SJSA1 (cell line): ENCODE data around the gene MFSD6. TPM values are rescaled to one million over a fixed set of nuclear protein-coding genes. Genes with fewer than 3 reads are reported as not detected.
"Not testable (repeated sequence)": the region's sequence is repeated elsewhere in the genome, so short reads cannot be mapped to it uniquely, and the experiment has no call there.

ENCODE experiments used
- DNase-seq, 2 experiments: peaks; one replicate each; pipeline ENCODE4 v3.0.0-alpha.2; 2015 to 2020; ENCODE audit warnings: low spot score in 2 of 2, low read depth in 1 of 2
- H3K27ac ChIP-seq: fragments of 250-450 bp; sonication (Bioruptor Pico); 2 replicates; pipeline ENCODE4 v1.5.1; 2020; ENCODE audit warnings: mild to moderate bottlenecking, moderate library complexity
- H3K27me3 ChIP-seq: fragments of 250-450 bp; sonication (Bioruptor Pico); replicated peaks from 2 replicates; pipeline ENCODE4 v1.5.1; 2020; ENCODE audit warnings: mild to moderate bottlenecking, moderate library complexity
- H3K36me3 ChIP-seq: fragments of 250-450 bp; sonication (Bioruptor Pico); 2 replicates; pipeline ENCODE4 v1.5.1; 2020; ENCODE audit warnings: mild to moderate bottlenecking
- H3K4me1 ChIP-seq: fragments of 250-450 bp; sonication (Bioruptor Pico); replicated peaks from 2 replicates; pipeline ENCODE4 v1.6.1; 2021; ENCODE audit warnings: mild to moderate bottlenecking
- H3K4me3 ChIP-seq: fragments of 250-450 bp; sonication (Bioruptor Pico); 2 replicates; pipeline ENCODE4 v1.5.1; 2020; ENCODE audit warnings: mild to moderate bottlenecking
- H3K9me3 ChIP-seq: fragments of 250-450 bp; sonication (Bioruptor Pico); replicated peaks from 2 replicates; pipeline ENCODE4 v1.5.1; 2020; ENCODE audit warnings: mild to moderate bottlenecking
- total RNA-seq: library from RNA; depleted of rRNA; stranded (reverse); fragments of >200 nt; shearing (Covaris generic); gene quantifications from 2 replicates; pipeline ENCODE4 v1.2.3, GENCODE V29; 2014

Gene MFSD6
- total RNA-seq, 1 experiment from 2014 or later: 2.8 TPM

- not testable (repeated sequence) for H3K27me3 ChIP-seq, H3K27ac ChIP-seq, H3K36me3 ChIP-seq, H3K4me3 ChIP-seq, H3K9me3 ChIP-seq, DNase-seq, H3K4me1 ChIP-seq
Measured at GRCh38 chr2:190494600-190495227, 86.6 kb downstream of the MFSD6 start.

GRCh38 chr2:190497428-190497827, 89.3 kb downstream of the MFSD6 start:
- no peak overlapping the region for H3K4me3 ChIP-seq
- no peak for DNase-seq
- H3K9me3 ChIP-seq: no peaks in the 10 kb centered on the region; the same call in 1 of the 2 replicates
- no peaks in the 10 kb centered on the region for H3K36me3 ChIP-seq
- H3K4me1 ChIP-seq: no peaks in the 10 kb centered on the region
- no peaks in the 10 kb centered on the region for H3K27me3 ChIP-seq
- no peak overlapping the region for H3K27ac ChIP-seq

DNA sequence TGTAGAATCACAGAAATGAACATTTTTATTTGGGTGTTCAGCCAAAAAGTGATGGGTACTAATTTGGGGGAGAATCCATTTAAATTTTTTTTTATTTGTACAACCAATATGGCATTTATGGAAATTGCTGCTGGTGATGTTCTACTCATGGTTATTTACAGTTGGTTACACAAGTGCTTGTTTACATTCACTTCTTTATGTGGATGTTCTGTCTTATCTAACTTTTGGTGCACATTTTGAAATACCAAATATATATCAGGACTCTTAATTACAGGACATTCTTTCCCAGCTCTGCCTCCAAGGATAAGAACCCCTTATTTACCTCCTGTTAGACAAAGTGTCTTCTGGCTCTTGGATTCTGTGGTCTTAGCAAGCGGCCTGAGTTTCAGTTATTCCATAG, 91.1 kb downstream of the MFSD6 start:
- H3K36me3 ChIP-seq: no peaks in the 10 kb centered on the region
- DNase-seq: no peak
- no peaks in the 10 kb centered on the region for H3K9me3 ChIP-seq
- H3K4me3 ChIP-seq: no peak overlapping the region
- H3K27me3 ChIP-seq: no peaks in the 10 kb centered on the region
- H3K27ac ChIP-seq: no peak overlapping the region
- no peaks in the 10 kb centered on the region for H3K4me1 ChIP-seq

GRCh38 chr2:190500054-190500502, 91.9 kb downstream of the MFSD6 start:
- Histone ChIP-seq H3K4me3 (no peak overlapping the region), H3K27me3 (no peaks in the 10 kb centered on the region), H3K36me3 (peaks cover 4% of the 10 kb centered on the region; the same call in 1 of the 2 replicates), H3K4me1 (no peaks in the 10 kb centered on the region), H3K9me3 (no peaks in the 10 kb centered on the region), H3K27ac (no peak overlapping the region)
- no peak for DNase-seq

DNA sequence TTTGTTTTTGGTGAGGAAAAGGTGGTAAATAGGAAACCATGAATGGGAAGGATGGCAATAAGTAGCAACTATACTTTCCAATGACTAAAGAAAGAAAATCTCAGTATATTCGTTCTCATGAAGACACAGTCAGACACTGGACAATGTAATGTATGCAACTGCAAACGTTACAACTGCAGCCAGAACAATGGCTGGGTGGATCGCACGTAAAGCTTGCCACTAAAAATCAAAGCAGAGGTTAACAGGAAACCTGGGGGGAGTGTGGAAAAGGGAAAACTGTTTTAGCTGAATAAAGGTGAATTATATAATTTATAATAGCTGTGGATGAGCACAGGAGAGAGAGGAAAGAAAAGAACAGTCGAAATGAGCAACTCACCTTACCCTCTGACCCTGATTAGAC, 93.1 kb downstream of the MFSD6 start:
- Histone ChIP-seq H3K27ac (no peak overlapping the region), H3K4me1 (no peaks in the 10 kb centered on the region), H3K36me3 (peaks cover 11% of the 10 kb centered on the region; the same call in 1 of the 2 replicates), H3K27me3 (no peaks in the 10 kb centered on the region), H3K4me3 (no peak overlapping the region), H3K9me3 (no peaks in the 10 kb centered on the region)
- no peak for DNase-seq

DNA sequence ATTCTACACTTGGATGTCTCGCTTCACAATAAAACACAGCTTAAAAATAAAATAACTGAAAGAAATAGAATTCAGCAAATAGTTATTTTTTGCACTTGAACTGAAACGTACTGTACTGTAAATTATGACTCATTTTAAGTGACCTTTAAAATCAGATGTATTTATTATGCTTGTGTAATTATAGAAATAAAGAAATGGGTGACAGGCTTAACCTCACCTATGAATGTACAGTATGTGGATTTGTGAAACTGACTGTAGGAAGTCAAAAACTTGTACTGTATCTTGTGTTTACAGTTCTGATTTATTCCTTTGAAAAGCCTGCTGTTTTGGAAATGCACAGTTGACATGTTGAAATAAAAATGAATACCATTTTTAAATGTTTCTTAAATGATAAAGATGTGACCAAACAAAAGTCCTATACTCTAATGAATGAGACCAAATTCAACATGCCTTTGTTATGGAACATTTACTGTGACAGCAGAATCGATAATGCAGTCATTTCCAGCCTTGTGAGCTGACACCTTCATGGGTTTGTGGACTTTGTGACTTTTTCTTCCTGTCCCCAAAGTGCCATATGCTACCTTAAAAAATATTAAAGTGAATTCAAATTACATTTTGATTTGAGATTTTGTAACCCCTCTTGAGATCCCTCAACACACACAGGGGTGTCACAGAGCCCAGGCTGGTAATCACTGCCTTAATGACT, 93.7 kb downstream of the MFSD6 start:
- H3K4me3 ChIP-seq: no peak overlapping the region
- H3K27ac ChIP-seq: no peak overlapping the region
- H3K36me3 ChIP-seq: peaks cover 11% of the 10 kb centered on the region; the same call in 1 of the 2 replicates
- H3K4me1 ChIP-seq: no peaks in the 10 kb centered on the region
- no peaks in the 10 kb centered on the region for H3K9me3 ChIP-seq
- DNase-seq: no peak
- H3K27me3 ChIP-seq: no peaks in the 10 kb centered on the region

DNA sequence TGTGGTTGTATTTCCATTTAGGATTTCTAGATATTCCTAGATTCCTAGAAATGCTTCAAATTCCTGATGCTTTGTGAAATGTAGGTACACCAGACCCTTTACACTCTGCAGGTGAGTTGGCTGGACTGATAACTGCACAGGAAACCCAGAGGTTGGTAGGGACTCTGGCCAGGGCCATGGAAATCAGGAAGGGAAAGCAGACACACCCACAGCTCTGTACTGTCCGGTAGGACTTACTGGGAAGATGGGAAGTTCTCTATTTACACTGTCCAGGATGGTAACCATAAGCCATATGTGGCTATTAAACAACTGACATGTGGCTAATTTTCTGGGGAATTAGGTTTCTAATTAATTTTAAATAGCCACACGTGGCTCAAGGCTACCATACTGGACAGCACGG, 94.9 kb downstream of the MFSD6 start:
- no peak for DNase-seq
- H3K4me3 ChIP-seq: no peak overlapping the region
- H3K9me3 ChIP-seq: no peaks in the 10 kb centered on the region
- peaks cover 11% of the 10 kb centered on the region; the same call in 1 of the 2 replicates for H3K36me3 ChIP-seq
- no peaks in the 10 kb centered on the region for H3K27me3 ChIP-seq
- no peak overlapping the region for H3K27ac ChIP-seq
- no peaks in the 10 kb centered on the region for H3K4me1 ChIP-seq

- Histone ChIP-seq H3K27me3 (no peaks in the 10 kb centered on the region), H3K9me3 (no peaks in the 10 kb centered on the region), H3K36me3 (peaks cover 21% of the 10 kb centered on the region), H3K4me1 (no peaks in the 10 kb centered on the region), H3K4me3 (no peak overlapping the region), H3K27ac (no peak overlapping the region)
- no peak for DNase-seq
Measured at GRCh38 chr2:190504912-190505311, 96.8 kb downstream of the MFSD6 start.

GRCh38 chr2:190505696-190506095, 97.5 kb downstream of the MFSD6 start:
- no peak overlapping the region for H3K4me3 ChIP-seq
- peaks cover 24% of the 10 kb centered on the region for H3K36me3 ChIP-seq
- no peaks in the 10 kb centered on the region for H3K27me3 ChIP-seq
- H3K4me1 ChIP-seq: no peaks in the 10 kb centered on the region
- no peaks in the 10 kb centered on the region for H3K9me3 ChIP-seq
- DNase-seq: no peak
- no peak overlapping the region for H3K27ac ChIP-seq

GRCh38 chr2:190506666-190507065, 98.5 kb downstream of the MFSD6 start:
- no peaks in the 10 kb centered on the region for H3K4me1 ChIP-seq
- no peak overlapping the region for H3K27ac ChIP-seq
- no peaks in the 10 kb centered on the region for H3K9me3 ChIP-seq
- peaks cover 24% of the 10 kb centered on the region for H3K36me3 ChIP-seq
- no peak overlapping the region for H3K4me3 ChIP-seq
- no peaks in the 10 kb centered on the region for H3K27me3 ChIP-seq
- DNase-seq: no peak

DNA sequence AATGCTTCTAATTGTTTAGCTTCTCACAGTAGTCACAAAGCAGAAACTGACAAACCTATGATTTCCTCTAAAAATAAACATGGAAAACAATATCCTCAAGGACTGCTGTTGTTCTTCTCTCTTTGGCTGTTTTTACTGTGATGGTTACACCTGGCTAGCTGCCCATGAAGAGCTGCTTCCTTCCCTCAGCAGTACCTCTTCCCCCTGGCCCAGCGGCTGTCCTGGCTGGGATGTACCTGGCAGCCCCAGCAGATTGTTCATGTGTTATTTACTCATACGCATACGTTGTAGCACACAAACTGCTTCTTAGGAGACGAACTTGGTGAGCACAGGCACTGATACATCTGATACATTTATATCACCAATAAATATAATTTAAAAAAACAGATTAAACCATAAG, 99.0 kb downstream of the MFSD6 start:
- Histone ChIP-seq H3K27me3 (no peaks in the 10 kb centered on the region), H3K9me3 (no peaks in the 10 kb centered on the region), H3K36me3 (peaks cover 24% of the 10 kb centered on the region), H3K4me3 (no peak overlapping the region), H3K27ac (no peak overlapping the region), H3K4me1 (no peaks in the 10 kb centered on the region)
- no peak for DNase-seq

DNA sequence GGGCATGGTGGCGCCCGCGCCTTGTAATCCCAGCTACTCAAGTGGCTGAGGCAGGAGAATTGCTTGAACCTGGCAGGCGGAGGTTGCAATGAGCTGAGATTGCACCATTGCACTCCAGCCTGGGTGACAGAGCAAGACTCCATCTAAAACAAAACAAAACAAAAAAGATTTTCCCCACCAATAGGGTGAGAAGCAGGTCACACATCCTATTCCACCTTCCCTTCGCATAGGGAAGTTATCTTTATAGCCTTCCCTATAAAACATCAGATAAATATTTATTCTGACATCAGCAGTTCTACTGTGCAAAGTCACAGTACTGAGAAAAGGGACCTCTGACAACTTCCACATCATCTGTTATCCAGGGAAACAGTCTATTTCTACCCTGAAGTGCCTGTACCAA, 101.7 kb downstream of the MFSD6 start:
- DNase-seq, H3K9me3 ChIP-seq, H3K4me1 ChIP-seq, H3K4me3 ChIP-seq, H3K27me3 ChIP-seq, H3K27ac ChIP-seq: not testable (repeated sequence)
- peaks cover 33% of the 10 kb centered on the region for H3K36me3 ChIP-seq

DNA sequence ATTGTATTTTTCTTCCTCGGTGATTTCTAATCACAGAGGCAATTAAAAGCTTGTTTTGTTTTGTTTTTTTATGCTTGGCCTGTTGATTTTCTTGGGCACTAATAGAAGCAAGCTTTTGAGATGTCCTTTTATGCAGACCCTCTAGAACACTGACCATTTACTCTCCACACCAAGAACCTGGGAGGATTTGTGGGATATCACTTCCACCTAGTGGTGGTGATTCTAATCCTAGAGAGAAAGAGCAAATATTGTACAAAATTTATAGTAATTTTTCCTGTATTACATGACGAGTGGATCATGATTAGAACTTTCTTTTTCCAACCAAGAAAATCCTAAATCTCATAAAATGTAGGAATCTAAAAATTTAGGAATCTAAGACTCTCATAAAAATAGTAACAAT, 102.9 kb downstream of the MFSD6 start:
- Histone ChIP-seq H3K36me3 (peaks cover 25% of the 10 kb centered on the region), H3K4me1 (no peaks in the 10 kb centered on the region), H3K27ac (no peak overlapping the region), H3K27me3 (no peaks in the 10 kb centered on the region), H3K4me3 (no peak overlapping the region), H3K9me3 (no peaks in the 10 kb centered on the region)
- peak in 1 of 2 experiments; percentile 32 for DNase-seq

DNA sequence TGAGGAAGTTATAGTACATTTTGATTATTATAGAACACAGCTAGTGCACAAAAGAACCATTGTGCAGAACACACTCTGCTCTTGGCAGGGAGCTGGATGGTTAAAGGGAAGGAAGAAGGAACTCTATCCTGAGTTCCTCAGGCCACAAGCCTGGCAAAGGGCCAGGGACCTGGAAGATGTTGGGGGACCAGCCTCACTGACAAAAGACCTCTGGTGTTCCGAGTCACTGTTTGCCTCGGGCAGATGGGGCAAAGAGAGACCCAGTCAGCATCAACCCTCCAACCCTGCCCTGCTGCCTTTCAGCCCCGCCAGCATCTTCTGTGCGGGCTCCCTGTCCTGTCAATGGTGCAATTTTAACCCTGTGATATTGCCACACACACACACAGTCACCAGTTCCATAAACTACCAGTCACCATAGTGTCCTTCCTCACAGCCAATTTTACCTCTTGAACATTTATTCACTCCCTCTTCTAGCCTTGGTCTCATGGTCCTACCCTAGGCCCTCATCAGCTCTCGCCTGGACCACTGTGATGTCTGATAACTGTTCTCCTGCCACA, 104.5 kb downstream of the MFSD6 start:
- no peak overlapping the region for H3K4me3 ChIP-seq
- H3K9me3 ChIP-seq: no peaks in the 10 kb centered on the region
- H3K27ac ChIP-seq: no peak overlapping the region
- H3K36me3 ChIP-seq: peaks cover 29% of the 10 kb centered on the region
- DNase-seq: no peak
- no peaks in the 10 kb centered on the region for H3K27me3 ChIP-seq
- H3K4me1 ChIP-seq: no peaks in the 10 kb centered on the region
